Adrenal gland (tissue), 12 donors: Measurements from ENCODE around the gene OPCML. TPM values are rescaled to one million over a fixed set of nuclear protein-coding genes. Genes with fewer than 3 reads are reported as not detected.

ENCODE experiments used
- DNase-seq, 7 donors: peaks; one replicate each; pipeline ENCODE4 v3.0.0-alpha.2; 2019 to 2020
- H3K27ac ChIP-seq, 5 donors: fragments of 200-600 bp; sonication (generic) in 4 of 5; 1 replicate in 3 of 5; 2 replicates in 2 of 5; pipeline versions ENCODE4 v1.5.1 to v1.8.0; 2016 to 2020; ENCODE audit warnings: mild to moderate bottlenecking in 1 of 5
- H3K27me3 ChIP-seq: fragments of 200-600 bp; 2 replicates; pipeline ENCODE4 v1.8.0; 2021
- H3K36me3 ChIP-seq, 2 donors: fragments of 200-600 bp; replicated peaks in 1 of 2; 1 replicate in 1 of 2; 2 replicates in 1 of 2; pipeline versions ENCODE4 v1.5.1 to v1.8.0; 2018 to 2022
- H3K4me1 ChIP-seq, 2 donors: fragments of 200-600 bp; replicated peaks in 1 of 2; 1 replicate in 1 of 2; 2 replicates in 1 of 2; pipeline versions ENCODE4 v1.5.1 to v1.8.0; 2018 to 2021
- H3K4me3 ChIP-seq, 4 donors: fragments of 200-600 bp; sonication (generic) in 3 of 4; one replicate each; pipeline ENCODE4 v1.5.1; 2016 to 2018
- H3K9me3 ChIP-seq, 3 donors: fragments of 200-600 bp; sonication (generic) in 1 of 3; replicated peaks in 1 of 3; 1 replicate in 2 of 3; 2 replicates in 1 of 3; pipeline versions ENCODE4 v1.5.1 to v1.8.0; 2016 to 2021
- POLR2A ChIP-seq, 2 donors: fragments of 450-650 bp; IDR thresholded peaks; one replicate each; pipeline ENCODE4 v1.6.1; 2017; ENCODE audit warnings: antibody characterized with exemption in 2 of 2, mild to moderate bottlenecking in 2 of 2, moderate library complexity in 1 of 2
- WGBS, 4 donors: extraction: QIAGEN DNeasy Blood & Tissue Kit in 2 of 4; methylation state at CpG; one replicate each; pipeline versions ENCODE4 v1.1.5 to v1.1.7; 2013 to 2017; 5-methylcytosine and 5-hydroxymethylcytosine counted together
- intact Hi-C, 2 donors: fragments of 100-400 bp; cut with DNase I; formaldehyde crosslinking; loops; one replicate each; pipeline versions ENCODE4 v1.14.1 to v1.15.0; 2022 to 2023
- polyA plus RNA-seq, 3 donors: library from polyadenylated mRNA; stranded (reverse); fragments of 200-250 nt in 2 of 3; fragments of 350-450 nt in 1 of 3; fragmentation: Illumina TruSeq in 1 of 3; extraction: RNeasy Lipid Tissue Mini Kit (QIAGEN cat#74804) in 1 of 3; gene quantifications; one replicate each; pipeline ENCODE4 v1.2.3, GENCODE V29; 2013 to 2014
- total RNA-seq, 9 donors: library from RNA; depleted of rRNA in 4 of 9; stranded (reverse); fragments of >200 nt in 4 of 9; fragments of 120-200 nt in 1 of 9; fragmentation: NEBNext Ultra II Directional in 1 of 9; extraction: Animal tissue kit (Norgen Biotek cat#: 25700) in 1 of 9; gene quantifications; one replicate each; pipeline versions ENCODE4 v1.1.0 to v1.2.4, GENCODE V29; 2013 to 2023
- TF ChIP-seq, protein P1 (sequence below), 6 experiments: fragments of 450-650 bp in 4 of 6; fragments of 200-600 bp in 2 of 6; sonication (generic) in 1 of 6; IDR thresholded peaks; 1 replicate in 5 of 6; 2 replicates in 1 of 6; pipeline versions ENCODE4 v1.5.1 to v1.8.0; 2016 to 2021; ENCODE audit warnings: antibody characterized with exemption in 6 of 6, mild to moderate bottlenecking in 2 of 6, moderate library complexity in 1 of 6
- donor health status: healthy with polysubstance abuse.
- donor health status: Bipolar disorder and iron deficiency.
- donor health status: DM: yes; HTN: yes; CAD: no.
- donor health status: DM: no; HTN: no; CAD: no.
- donor health status: DM: no; HTN: no; CAD: no.
- donor health status: DM: yes; HTN: yes; CAD: no.

Gene OPCML
- total and polyA plus RNA-seq, 12 donors: 0.10 to 5.5 (median 0.72) TPM; not detected in 5

DNA sequence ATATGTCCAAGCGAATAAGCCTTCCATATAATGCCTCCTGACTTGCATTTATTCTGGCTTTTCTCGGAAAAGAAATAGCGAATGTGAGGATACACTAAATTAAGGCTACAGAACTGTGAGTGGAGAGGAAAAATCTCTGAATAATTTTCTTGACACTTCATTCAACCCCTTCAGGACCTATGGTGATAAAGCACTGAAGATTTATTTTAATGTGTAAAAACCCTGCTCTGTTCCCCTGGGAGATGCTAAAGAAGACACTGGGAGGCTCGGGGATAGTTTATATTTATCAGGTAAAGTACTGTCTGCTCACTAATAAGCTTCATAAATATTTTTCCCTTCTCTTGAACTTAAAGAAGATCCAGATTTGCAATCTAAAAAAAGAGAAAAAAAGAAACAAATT is 895.8 kb downstream of the OPCML start:
- H3K4me1 ChIP-seq: no peaks in the 10 kb centered on the region
- H3K27me3 ChIP-seq: no peaks in the 10 kb centered on the region
- DNase-seq: no peak
- no peak overlapping the region for H3K4me3 ChIP-seq
- WGBS, 4 donors: 73 to 91% (median 85%) methylated on average over 4 of the region's 4 CpGs
- H3K27ac ChIP-seq: no peak overlapping the region
- TF ChIP-seq, protein P1, sequence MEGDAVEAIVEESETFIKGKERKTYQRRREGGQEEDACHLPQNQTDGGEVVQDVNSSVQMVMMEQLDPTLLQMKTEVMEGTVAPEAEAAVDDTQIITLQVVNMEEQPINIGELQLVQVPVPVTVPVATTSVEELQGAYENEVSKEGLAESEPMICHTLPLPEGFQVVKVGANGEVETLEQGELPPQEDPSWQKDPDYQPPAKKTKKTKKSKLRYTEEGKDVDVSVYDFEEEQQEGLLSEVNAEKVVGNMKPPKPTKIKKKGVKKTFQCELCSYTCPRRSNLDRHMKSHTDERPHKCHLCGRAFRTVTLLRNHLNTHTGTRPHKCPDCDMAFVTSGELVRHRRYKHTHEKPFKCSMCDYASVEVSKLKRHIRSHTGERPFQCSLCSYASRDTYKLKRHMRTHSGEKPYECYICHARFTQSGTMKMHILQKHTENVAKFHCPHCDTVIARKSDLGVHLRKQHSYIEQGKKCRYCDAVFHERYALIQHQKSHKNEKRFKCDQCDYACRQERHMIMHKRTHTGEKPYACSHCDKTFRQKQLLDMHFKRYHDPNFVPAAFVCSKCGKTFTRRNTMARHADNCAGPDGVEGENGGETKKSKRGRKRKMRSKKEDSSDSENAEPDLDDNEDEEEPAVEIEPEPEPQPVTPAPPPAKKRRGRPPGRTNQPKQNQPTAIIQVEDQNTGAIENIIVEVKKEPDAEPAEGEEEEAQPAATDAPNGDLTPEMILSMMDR (IDR thresholded peaks at IDR 0.05): no peak
- no peak for TF ChIP-seq POLR2A (IDR thresholded peaks at IDR 0.05)
- H3K36me3 ChIP-seq: no peaks in the 10 kb centered on the region
- H3K9me3 ChIP-seq: no peaks in the 10 kb centered on the region
- intact Hi-C loops: no loop called here

DNA sequence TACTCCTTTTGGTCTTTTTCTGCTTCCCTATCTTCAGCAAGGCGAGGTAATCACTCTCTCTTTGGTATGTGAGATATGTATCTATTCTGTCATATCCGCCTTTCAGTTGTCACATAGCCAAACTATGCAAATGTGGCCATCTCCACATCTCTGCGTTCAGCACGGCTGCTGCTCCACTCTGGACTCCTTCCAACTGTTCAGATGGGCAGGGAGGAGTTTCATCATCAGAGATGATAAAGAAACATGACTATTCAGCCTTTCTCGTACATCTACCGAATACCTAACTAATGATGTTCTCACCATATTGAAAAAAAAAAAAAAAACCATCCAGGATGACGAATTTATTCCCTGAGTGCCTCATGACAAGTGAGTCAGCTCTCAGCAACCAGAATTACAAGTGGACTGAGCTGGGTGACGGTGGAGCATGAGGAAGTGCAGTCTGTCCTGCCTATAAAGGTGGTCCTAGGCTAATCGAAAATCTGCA is 899.6 kb downstream of the OPCML start:
- Histone ChIP-seq H3K27ac (no peak overlapping the region), H3K36me3 (no peaks in the 10 kb centered on the region), H3K4me1 (no peaks in the 10 kb centered on the region), H3K27me3 (no peaks in the 10 kb centered on the region), H3K9me3 (no peaks in the 10 kb centered on the region), H3K4me3 (no peak overlapping the region)
- intact Hi-C loops: no loop called here
- TF ChIP-seq, protein P1 (IDR thresholded peaks at IDR 0.05): no peak
- TF ChIP-seq POLR2A (IDR thresholded peaks at IDR 0.05): no peak
- WGBS, 4 donors: 61 to 75% (median 65%) methylated on average over 9 of the region's 9 CpGs
- no peak for DNase-seq

DNA sequence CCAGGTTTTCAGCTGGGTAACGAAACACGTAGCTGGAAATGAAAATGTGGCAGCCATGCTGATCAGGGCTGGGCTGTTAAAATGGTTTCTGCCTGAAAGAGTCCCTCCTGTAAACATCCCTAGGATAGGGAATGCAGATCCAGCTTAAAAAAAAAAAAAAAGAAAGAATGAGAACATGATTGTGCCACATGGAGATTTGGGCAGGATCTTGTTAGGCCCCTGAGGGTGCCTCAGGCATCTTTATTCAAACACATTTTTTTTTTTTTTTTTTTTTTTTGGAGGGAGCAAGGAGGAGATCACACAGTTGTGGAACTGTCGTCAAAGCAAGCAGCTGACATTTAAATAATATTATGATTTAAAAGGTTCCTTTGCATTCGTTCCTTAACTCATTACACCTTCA is 900.3 kb downstream of the OPCML start:
- Histone ChIP-seq H3K9me3 (no peaks in the 10 kb centered on the region), H3K4me1 (no peaks in the 10 kb centered on the region), H3K27ac (no peak overlapping the region), H3K27me3 (no peaks in the 10 kb centered on the region), H3K4me3 (no peak overlapping the region), H3K36me3 (no peaks in the 10 kb centered on the region)
- TF ChIP-seq POLR2A (IDR thresholded peaks at IDR 0.05): no peak
- TF ChIP-seq, protein P1 (IDR thresholded peaks at IDR 0.05): no peak
- 76 to 85% (median 82%) methylated on average over 4 of the region's 4 CpGs for WGBS, 4 donors
- no peak for DNase-seq
- intact Hi-C loops: no loop called here

DNA sequence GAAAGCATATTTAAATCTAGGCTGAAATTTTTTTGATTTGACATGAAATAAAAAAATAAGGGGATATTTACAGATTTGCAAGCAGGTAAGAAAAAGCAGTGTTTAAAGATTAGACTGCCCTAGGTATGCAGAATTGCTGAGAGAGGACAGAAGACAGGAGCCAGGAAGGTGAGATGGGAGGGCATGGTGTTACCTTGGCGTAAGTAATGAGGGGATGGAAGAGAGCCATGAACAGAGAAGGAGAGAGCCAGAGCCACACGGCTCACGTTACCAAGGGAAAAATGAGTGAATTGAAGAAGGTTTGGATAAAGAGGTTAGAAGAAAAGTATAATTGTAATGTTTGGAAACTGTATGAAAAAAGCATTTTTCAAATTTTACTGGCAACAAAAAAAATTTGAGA is 904.3 kb downstream of the OPCML start:
- no peaks in the 10 kb centered on the region for H3K4me1 ChIP-seq

More for the DNA sequence above, 904.3 kb downstream of the OPCML start:
- WGBS, 4 donors: 84 to 90% (median 89%) methylated on average over 3 of the region's 3 CpGs
- intact Hi-C loops: no loop called here
- Histone ChIP-seq H3K27me3 (no peaks in the 10 kb centered on the region), H3K4me3 (no peak overlapping the region), H3K9me3 (no peaks in the 10 kb centered on the region), H3K36me3 (no peaks in the 10 kb centered on the region), H3K27ac (no peak overlapping the region)
- TF ChIP-seq POLR2A (IDR thresholded peaks at IDR 0.05): no peak
- TF ChIP-seq, protein P1 (IDR thresholded peaks at IDR 0.05): no peak
- no peak for DNase-seq
